ENCODE results near the gene WDFY4.

Gene WDFY4

GRCh38 chr10:49015700-49016099, 331.0 kb downstream of the WDFY4 start:
- Histone ChIP-seq H3K9me3 (ENCODE audit: control insufficient read depth, insufficient read depth, low read depth, low read length) (no peaks in the 10 kb centered on the region), H3K4me1 (ENCODE audit: control insufficient read depth, insufficient read depth, low read length) (no peaks in the 10 kb centered on the region), H3K36me3 (ENCODE audit: control insufficient read depth in 2 of 2, insufficient read depth in 1 of 2, low read length in 2 of 2) (no peaks in the 10 kb centered on the region), H3K4me3 (ENCODE audit: low read depth, low read length) (no peak overlapping the region), H3K27ac (ENCODE audit: extremely low read depth, low read depth, low read length) (no peak overlapping the region)
- TF ChIP-seq ZFP3 (tag by site-specific recombination; IDR thresholded peaks at IDR 0.05; ENCODE audit: low read depth) (no peak), ZFP69B (tag by site-specific recombination; IDR thresholded peaks at IDR 0.05) (no peak), AEBP2 (tag by site-specific recombination; IDR thresholded peaks at IDR 0.05; ENCODE audit: borderline replicate concordance) (no peak), ZNF157 (tag by site-specific recombination; IDR thresholded peaks at IDR 0.05) (no peak), ZNF341 (tag by site-specific recombination; IDR thresholded peaks at IDR 0.05; ENCODE audit: low read depth) (no peak), ZNF2 (tag by site-specific recombination; IDR thresholded peaks at IDR 0.05) (no peak), IKZF3 (tag by site-specific recombination; IDR thresholded peaks at IDR 0.05) (no peak), ZNF280D (tag by site-specific recombination; IDR thresholded peaks at IDR 0.05) (no peak), ZBTB26 (tag by site-specific recombination; optimal IDR thresholded peaks at IDR 0.05) (no peak), ZNF155 (tag by site-specific recombination; IDR thresholded peaks at IDR 0.05) (no peak), ZNF776 (tag by site-specific recombination; IDR thresholded peaks at IDR 0.05; ENCODE audit: borderline replicate concordance) (no peak), ZNF785 (tag by site-specific recombination; IDR thresholded peaks at IDR 0.05) (no peak), ZNF211 (tag by site-specific recombination; IDR thresholded peaks at IDR 0.05; ENCODE audit: low read depth) (no peak), KLF9 (tag by site-specific recombination; IDR thresholded peaks at IDR 0.05; ENCODE audit: low read depth) (no peak)
- TF ChIP-seq, protein P1, sequence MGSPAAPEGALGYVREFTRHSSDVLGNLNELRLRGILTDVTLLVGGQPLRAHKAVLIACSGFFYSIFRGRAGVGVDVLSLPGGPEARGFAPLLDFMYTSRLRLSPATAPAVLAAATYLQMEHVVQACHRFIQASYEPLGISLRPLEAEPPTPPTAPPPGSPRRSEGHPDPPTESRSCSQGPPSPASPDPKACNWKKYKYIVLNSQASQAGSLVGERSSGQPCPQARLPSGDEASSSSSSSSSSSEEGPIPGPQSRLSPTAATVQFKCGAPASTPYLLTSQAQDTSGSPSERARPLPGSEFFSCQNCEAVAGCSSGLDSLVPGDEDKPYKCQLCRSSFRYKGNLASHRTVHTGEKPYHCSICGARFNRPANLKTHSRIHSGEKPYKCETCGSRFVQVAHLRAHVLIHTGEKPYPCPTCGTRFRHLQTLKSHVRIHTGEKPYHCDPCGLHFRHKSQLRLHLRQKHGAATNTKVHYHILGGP (tag by site-specific recombination; IDR thresholded peaks at IDR 0.05): no peak
- TF ChIP-seq, protein P2, sequence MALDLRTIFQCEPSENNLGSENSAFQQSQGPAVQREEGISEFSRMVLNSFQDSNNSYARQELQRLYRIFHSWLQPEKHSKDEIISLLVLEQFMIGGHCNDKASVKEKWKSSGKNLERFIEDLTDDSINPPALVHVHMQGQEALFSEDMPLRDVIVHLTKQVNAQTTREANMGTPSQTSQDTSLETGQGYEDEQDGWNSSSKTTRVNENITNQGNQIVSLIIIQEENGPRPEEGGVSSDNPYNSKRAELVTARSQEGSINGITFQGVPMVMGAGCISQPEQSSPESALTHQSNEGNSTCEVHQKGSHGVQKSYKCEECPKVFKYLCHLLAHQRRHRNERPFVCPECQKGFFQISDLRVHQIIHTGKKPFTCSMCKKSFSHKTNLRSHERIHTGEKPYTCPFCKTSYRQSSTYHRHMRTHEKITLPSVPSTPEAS (tag by site-specific recombination; IDR thresholded peaks at IDR 0.05): no peak
- TF ChIP-seq, protein P3, sequence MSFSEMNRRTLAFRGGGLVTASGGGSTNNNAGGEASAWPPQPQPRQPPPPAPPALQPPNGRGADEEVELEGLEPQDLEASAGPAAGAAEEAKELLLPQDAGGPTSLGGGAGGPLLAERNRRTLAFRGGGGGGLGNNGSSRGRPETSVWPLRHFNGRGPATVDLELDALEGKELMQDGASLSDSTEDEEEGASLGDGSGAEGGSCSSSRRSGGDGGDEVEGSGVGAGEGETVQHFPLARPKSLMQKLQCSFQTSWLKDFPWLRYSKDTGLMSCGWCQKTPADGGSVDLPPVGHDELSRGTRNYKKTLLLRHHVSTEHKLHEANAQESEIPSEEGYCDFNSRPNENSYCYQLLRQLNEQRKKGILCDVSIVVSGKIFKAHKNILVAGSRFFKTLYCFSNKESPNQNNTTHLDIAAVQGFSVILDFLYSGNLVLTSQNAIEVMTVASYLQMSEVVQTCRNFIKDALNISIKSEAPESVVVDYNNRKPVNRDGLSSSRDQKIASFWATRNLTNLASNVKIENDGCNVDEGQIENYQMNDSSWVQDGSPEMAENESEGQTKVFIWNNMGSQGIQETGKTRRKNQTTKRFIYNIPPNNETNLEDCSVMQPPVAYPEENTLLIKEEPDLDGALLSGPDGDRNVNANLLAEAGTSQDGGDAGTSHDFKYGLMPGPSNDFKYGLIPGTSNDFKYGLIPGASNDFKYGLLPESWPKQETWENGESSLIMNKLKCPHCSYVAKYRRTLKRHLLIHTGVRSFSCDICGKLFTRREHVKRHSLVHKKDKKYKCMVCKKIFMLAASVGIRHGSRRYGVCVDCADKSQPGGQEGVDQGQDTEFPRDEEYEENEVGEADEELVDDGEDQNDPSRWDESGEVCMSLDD (tag by site-specific recombination; IDR thresholded peaks at IDR 0.05): no peak
- ChIA-PET POLR2A (no interaction called here), CTCF (no interaction called here)

All from HEK293 (cell line).